ENCODE measurements around the gene SLC11A1. TPM values are rescaled to one million over a fixed set of nuclear protein-coding genes. Genes with fewer than 3 reads are reported as not detected.

SLC11A1 gene
- total RNA-seq, 1 donor from 2014 or later = 36.6 TPM

GRCh38 chr2:218419630-218420216 lies 37.6 kb downstream of the SLC11A1 start:
- Histone ChIP-seq H3K27me3 (no peaks in the 10 kb centered on the region), H3K27ac (no peak overlapping the region), H3K4me1 (no peaks in the 10 kb centered on the region), H3K9me3 (no peaks in the 10 kb centered on the region), H3K36me3 (no peaks in the 10 kb centered on the region), H3K4me3 (no peak overlapping the region)
- intact Hi-C loops (cut with DNase I) = no loop called here
- no peak for TF ChIP-seq POLR2A (IDR thresholded peaks at IDR 0.05)
- TF ChIP-seq POLR2AphosphoS5 (IDR thresholded peaks at IDR 0.05; ENCODE audit: insufficient read depth in 1 of 2, low read depth in 1 of 2) = no peak
- no peak for TF ChIP-seq CTCF (IDR thresholded peaks at IDR 0.05)
- no peak for DNase-seq (ENCODE audit: extremely low spot score in 2 of 2)

GRCh38 chr2:218421027-218421426 lies 39.0 kb downstream of the SLC11A1 start:
- Histone ChIP-seq H3K4me3 (no peak overlapping the region), H3K27ac (no peak overlapping the region), H3K36me3 (no peaks in the 10 kb centered on the region), H3K4me1 (no peaks in the 10 kb centered on the region), H3K9me3 (no peaks in the 10 kb centered on the region), H3K27me3 (no peaks in the 10 kb centered on the region)
- no peak for DNase-seq (ENCODE audit: extremely low spot score in 2 of 2)
- intact Hi-C loops (cut with DNase I) = no loop called here
- TF ChIP-seq POLR2A (IDR thresholded peaks at IDR 0.05) (no peak), CTCF (IDR thresholded peaks at IDR 0.05) (no peak), POLR2AphosphoS5 (IDR thresholded peaks at IDR 0.05; ENCODE audit: insufficient read depth in 1 of 2, low read depth in 1 of 2) (no peak)

- Histone ChIP-seq H3K4me3 (no peak overlapping the region), H3K9me3 (no peaks in the 10 kb centered on the region), H3K27me3 (no peaks in the 10 kb centered on the region), H3K36me3 (no peaks in the 10 kb centered on the region), H3K27ac (no peak overlapping the region), H3K4me1 (no peaks in the 10 kb centered on the region)
- no peak for DNase-seq (ENCODE audit: extremely low spot score in 2 of 2)
- no peak for TF ChIP-seq POLR2A (IDR thresholded peaks at IDR 0.05)
- TF ChIP-seq POLR2AphosphoS5 (IDR thresholded peaks at IDR 0.05; ENCODE audit: insufficient read depth in 1 of 2, low read depth in 1 of 2) = no peak
- no peak for TF ChIP-seq CTCF (IDR thresholded peaks at IDR 0.05)
- intact Hi-C loops (cut with DNase I) = no loop called here
Measured at GRCh38 chr2:218422403-218423086, 40.5 kb downstream of the SLC11A1 start.

DNA sequence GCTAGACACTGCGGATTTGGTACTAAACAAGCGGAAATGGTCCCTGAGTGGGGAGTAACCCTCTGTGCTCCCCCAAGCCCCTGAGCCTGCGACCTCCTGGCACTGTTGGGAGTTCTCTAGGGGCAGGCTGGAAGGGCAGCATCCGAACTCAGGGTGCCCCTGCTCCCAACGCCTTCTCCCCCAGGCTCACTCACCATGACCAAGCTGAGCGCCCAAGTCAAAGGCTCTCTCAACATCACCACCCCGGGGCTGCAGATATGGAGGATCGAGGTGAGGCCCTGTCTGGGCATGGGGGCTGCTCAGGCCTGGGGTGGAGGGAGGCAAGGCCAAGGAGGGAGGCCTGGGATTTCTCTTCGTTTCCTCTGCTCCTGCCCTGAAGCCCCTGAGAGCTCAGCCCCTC lies 41.5 kb downstream of the SLC11A1 start:
- Histone ChIP-seq H3K9me3 (no peaks in the 10 kb centered on the region), H3K4me3 (no peak overlapping the region), H3K36me3 (no peaks in the 10 kb centered on the region), H3K4me1 (no peaks in the 10 kb centered on the region), H3K27me3 (no peaks in the 10 kb centered on the region), H3K27ac (no peak overlapping the region)
- TF ChIP-seq POLR2AphosphoS5 (IDR thresholded peaks at IDR 0.05; ENCODE audit: insufficient read depth in 1 of 2, low read depth in 1 of 2) = no peak
- TF ChIP-seq POLR2A (IDR thresholded peaks at IDR 0.05) = no peak
- TF ChIP-seq CTCF (IDR thresholded peaks at IDR 0.05) = no peak
- DNase-seq (ENCODE audit: extremely low spot score in 2 of 2) = no peak
- intact Hi-C loops (cut with DNase I) = no loop called here

DNA sequence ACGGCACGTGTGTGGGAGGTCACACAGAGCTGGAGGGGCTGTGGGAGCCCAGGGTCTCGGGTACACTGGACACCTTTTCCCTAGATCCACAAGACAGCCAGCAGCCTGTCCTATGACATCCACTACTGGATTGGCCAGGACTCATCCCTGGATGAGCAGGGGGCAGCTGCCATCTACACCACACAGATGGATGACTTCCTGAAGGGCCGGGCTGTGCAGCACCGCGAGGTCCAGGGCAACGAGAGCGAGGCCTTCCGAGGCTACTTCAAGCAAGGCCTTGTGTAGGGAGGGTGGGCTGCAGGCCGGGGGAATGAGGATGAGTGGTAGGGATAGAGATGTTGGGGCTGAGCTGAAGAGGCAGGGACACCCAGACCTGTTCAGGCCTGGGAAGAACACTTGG lies 43.5 kb downstream of the SLC11A1 start:
- H3K4me3 ChIP-seq = no peak overlapping the region
- no peaks in the 10 kb centered on the region for H3K36me3 ChIP-seq
- H3K4me1 ChIP-seq = no peaks in the 10 kb centered on the region
- H3K27me3 ChIP-seq = no peaks in the 10 kb centered on the region
- DNase-seq (ENCODE audit: extremely low spot score in 2 of 2) = no peak
- H3K9me3 ChIP-seq = no peaks in the 10 kb centered on the region
- no peak overlapping the region for H3K27ac ChIP-seq
- intact Hi-C loops (cut with DNase I) = no loop called here
- TF ChIP-seq POLR2AphosphoS5 (IDR thresholded peaks at IDR 0.05; ENCODE audit: insufficient read depth in 1 of 2, low read depth in 1 of 2) (no peak), CTCF (IDR thresholded peaks at IDR 0.05) (no peak), POLR2A (IDR thresholded peaks at IDR 0.05) (no peak)

All from vagina (tissue), 2 donors.